ENCODE results near the gene CDC25B. TPM values are rescaled to one million over a fixed set of nuclear protein-coding genes. Genes with fewer than 3 reads are reported as not detected.

Gene CDC25B
- total and polyA plus RNA-seq, 10 of the 15 experiments (the other 5 are each of a cell fraction or from before 2014, with no cell fraction given) = 4.6 to 58.8 (median 24.6) TPM

- TF ChIP-seq CTCF (IDR thresholded peaks at IDR 0.05 in 2 of 3, conservative IDR thresholded peaks at IDR 0.05 in 1 of 3; ENCODE audit: control insufficient read depth in 2 of 3, extremely low read depth in 1 of 3, insufficient read depth in 1 of 3, low read depth in 3 of 3, low read length in 3 of 3) (peak; percentile 46 to 75 (median 52)), MEF2A (IDR thresholded peaks at IDR 0.05; ENCODE audit: insufficient read depth, low read depth, low read length) (no peak), ZSCAN29 (IDR thresholded peaks at IDR 0.05) (no peak), IKZF1 (conservative IDR thresholded peaks at IDR 0.05) (0 out of 2 replicates have a peak, but pooled peaks have one; percentile 30), RUNX3 (IDR thresholded peaks at IDR 0.05; ENCODE audit: low read length) (peak; percentile 16; the same call in 1 of the 2 replicates), SMC3 (IDR thresholded peaks at IDR 0.05; ENCODE audit: borderline replicate concordance, low read length) (peak; percentile 10; the same call in 1 of the 2 replicates), RCOR1 (conservative IDR thresholded peaks at IDR 0.05; ENCODE audit: low read depth, low read length) (no peak), RAD21 (IDR thresholded peaks at IDR 0.05; ENCODE audit: insufficient read depth, low read depth, low read length) (peak; percentile 37; the same call in 1 of the 2 replicates), MTA3 (IDR thresholded peaks at IDR 0.05; ENCODE audit: borderline replicate concordance, low read length) (no peak), TCF12 (IDR thresholded peaks at IDR 0.05; ENCODE audit: low read depth, low read length) (peak; percentile 44; the same call in 1 of the 2 replicates), SPI1 (IDR thresholded peaks at IDR 0.05; ENCODE audit: borderline replicate concordance, insufficient read depth, low read depth, low read length) (no peak), BACH1 (IDR thresholded peaks at IDR 0.05; ENCODE audit: borderline replicate concordance) (no peak), SIN3A (IDR thresholded peaks at IDR 0.05; ENCODE audit: low read depth, low read length) (no peak), CREM (IDR thresholded peaks at IDR 0.05; ENCODE audit: low read depth) (no peak), YBX1 (IDR thresholded peaks at IDR 0.05) (no peak), TCF3 (IDR thresholded peaks at IDR 0.05; ENCODE audit: borderline replicate concordance, insufficient read depth, low read depth, low read length) (peak; percentile 58; the same call in 1 of the 2 replicates)
- TF ChIP-seq, protein P1, sequence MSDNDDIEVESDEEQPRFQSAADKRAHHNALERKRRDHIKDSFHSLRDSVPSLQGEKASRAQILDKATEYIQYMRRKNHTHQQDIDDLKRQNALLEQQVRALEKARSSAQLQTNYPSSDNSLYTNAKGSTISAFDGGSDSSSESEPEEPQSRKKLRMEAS (IDR thresholded peaks at IDR 0.05; ENCODE audit: low read depth, low read length) = no peak
- TF ChIP-seq, protein P2, sequence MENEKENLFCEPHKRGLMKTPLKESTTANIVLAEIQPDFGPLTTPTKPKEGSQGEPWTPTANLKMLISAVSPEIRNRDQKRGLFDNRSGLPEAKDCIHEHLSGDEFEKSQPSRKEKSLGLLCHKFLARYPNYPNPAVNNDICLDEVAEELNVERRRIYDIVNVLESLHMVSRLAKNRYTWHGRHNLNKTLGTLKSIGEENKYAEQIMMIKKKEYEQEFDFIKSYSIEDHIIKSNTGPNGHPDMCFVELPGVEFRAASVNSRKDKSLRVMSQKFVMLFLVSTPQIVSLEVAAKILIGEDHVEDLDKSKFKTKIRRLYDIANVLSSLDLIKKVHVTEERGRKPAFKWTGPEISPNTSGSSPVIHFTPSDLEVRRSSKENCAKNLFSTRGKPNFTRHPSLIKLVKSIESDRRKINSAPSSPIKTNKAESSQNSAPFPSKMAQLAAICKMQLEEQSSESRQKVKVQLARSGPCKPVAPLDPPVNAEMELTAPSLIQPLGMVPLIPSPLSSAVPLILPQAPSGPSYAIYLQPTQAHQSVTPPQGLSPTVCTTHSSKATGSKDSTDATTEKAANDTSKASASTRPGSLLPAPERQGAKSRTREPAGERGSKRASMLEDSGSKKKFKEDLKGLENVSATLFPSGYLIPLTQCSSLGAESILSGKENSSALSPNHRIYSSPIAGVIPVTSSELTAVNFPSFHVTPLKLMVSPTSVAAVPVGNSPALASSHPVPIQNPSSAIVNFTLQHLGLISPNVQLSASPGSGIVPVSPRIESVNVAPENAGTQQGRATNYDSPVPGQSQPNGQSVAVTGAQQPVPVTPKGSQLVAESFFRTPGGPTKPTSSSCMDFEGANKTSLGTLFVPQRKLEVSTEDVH (IDR thresholded peaks at IDR 0.05; ENCODE audit: low read depth, partially characterized antibody) = no peak
These were observed 22.3 kb downstream of the CDC25B start (continued) for GRCh38 chr20:3818155-3819151.

Measured in GM12878 (cell line).